ENCODE data around the gene RHBDF2.
A peak's percentile ranks its signal among the peaks of the same experiment; 100 is the strongest.

Gene RHBDF2

GRCh38 chr17:76459674-76460073, 41.5 kb downstream of the RHBDF2 start:
- no peak for DNase-seq (ENCODE audit: low read depth)

- DNase-seq (ENCODE audit: low read depth) = no peak
Observed at GRCh38 chr17:76458580-76459490, 42.4 kb downstream of the RHBDF2 start.

DNA sequence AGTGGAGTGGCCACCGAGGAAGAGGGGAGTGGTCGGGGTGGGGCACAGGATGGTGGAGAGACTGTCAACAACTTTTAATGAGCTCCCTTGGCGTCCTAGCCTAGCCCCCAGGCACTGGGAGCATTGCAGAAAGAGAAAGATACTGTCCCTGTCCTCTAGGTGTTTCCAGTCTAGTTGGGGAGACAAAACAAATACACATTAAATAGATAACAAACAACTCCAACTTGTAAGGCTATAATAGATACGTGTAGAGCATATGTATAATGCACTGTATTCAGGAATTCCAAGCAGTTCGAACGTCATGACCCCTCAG, 47.8 kb downstream of the RHBDF2 start:
- DNase-seq (ENCODE audit: low read depth) = no peak

- DNase-seq (ENCODE audit: low read depth) = peak; percentile 56
Observed at GRCh38 chr17:76452660-76453430, 48.4 kb downstream of the RHBDF2 start, which contains the start of gene UBE2O. TSS of gene UBE2O (minus strand) at chr17:76453152. CDS start at chr17:76453141, 11 bp downstream.

GRCh38 chr17:76452127-76452659, 49.0 kb downstream of the RHBDF2 start:
- no peak for DNase-seq (ENCODE audit: low read depth)

GRCh38 chr17:76451506-76451905, 49.7 kb downstream of the RHBDF2 start:
- no peak for DNase-seq (ENCODE audit: low read depth)

GRCh38 chr17:76449126-76449525, 52.1 kb downstream of the RHBDF2 start:
- DNase-seq (ENCODE audit: low read depth) = no peak

DNA sequence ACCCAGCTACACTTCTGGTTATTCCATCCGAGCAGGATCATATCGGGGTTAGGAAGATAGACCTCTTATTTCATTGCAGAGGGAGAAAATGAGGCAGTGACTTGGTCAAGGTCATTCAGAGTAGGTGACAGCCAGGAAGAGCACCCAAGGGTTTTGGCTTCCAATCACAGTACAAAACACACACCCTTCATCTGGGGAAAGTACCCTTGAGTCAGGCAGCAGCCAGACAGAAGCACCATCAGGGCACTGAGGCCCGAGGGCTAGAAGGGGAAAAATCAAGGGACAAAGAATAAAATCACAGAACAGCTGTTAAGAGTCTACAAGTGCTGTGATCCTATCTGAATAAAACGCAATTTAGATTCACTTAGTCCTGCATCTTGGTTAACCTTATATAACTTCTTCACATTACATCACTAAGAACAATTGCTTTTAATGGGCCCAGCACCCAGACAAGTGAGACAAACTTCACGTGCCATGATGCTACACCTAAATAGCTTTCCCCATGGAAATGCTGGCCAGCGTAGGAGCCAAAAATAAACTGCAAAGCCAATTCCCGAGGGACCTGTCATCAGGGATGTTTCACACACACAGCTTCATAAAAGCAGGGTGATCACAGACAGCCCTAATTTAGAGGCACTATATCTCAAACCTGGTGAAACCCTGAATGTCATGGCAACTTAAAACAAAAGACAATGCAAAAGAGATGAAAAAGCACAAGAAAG, 53.1 kb downstream of the RHBDF2 start:
- no peak for DNase-seq (ENCODE audit: low read depth)

DNA sequence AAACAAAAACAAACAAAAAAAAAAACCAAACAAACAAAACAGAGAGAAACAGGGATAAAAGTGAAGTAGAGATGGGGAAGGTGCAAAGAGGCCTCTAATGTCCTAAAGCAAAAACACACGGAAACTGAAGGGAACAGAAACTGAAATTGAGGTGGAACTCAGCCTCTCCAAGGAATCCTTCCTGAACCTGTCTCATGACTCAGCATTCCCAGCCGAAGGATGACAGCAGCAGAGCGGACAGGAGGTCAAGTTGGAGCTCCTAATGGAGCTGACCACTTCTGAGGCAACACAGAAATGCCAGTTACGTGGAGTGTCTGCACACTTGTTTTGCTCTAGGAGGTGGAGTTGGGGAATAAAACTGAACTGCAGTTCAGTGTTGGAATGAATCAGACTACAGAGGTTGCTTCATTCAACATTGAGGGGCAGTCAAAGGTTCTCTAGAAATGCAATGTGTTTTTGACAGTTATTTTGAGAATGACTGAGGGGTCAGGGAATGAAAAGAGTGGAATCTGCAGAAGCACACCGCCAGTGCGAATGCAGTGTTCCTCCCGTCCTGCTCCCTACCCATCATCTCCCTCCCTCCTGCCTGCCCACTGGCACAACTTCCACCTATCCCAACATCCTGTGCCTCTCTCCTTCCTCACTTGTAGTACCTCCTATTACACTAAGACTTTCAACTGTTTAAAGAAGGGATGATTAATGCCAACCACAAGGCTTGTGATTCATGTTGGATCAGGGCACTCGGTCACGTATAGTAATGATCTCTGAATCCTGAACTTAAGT, 54.6 kb downstream of the RHBDF2 start:
- DNase-seq (ENCODE audit: low read depth) = peak; percentile 64

- no peak for DNase-seq (ENCODE audit: low read depth)
Observed at GRCh38 chr17:76445697-76446448, 55.4 kb downstream of the RHBDF2 start.

- DNase-seq (ENCODE audit: low read depth) = no peak
Observed at GRCh38 chr17:76444518-76445311, 56.5 kb downstream of the RHBDF2 start.

GRCh38 chr17:76442341-76443338, 58.6 kb downstream of the RHBDF2 start:
- DNase-seq (ENCODE audit: low read depth) = no peak

GRCh38 chr17:76441686-76442340, 59.4 kb downstream of the RHBDF2 start:
- no peak for DNase-seq (ENCODE audit: low read depth)

DNA sequence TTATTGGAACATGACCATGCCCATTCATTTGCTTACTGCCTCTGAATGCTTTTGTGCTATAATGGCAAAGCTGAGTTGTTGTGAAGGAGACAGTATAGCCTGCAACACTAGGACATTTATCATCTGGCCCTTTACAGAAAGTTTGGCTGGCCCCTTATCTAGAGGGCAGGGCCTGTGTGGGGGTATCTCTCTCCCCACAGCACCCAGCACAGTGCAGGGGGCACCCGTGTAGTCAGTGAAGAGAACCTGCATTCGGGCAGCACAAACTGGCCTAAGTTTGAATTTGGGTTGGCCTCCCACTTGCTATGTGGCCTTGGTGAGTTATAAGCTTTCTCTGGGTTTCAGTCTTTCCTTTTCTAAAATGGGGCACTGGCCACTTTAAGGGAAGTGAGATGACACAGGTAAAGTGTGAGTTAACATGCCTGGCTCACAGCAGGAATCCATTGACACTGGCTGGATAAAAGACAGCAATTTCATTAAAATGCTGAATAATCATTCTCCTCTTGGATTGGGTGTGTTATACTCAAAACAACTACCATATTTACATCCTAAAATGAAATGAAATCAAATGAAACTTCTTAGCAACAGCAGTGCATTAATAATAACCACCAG, 60.4 kb downstream of the RHBDF2 start:
- no peak for DNase-seq (ENCODE audit: low read depth)

- no peak for DNase-seq (ENCODE audit: low read depth)
Observed at GRCh38 chr17:76439314-76439928, 61.8 kb downstream of the RHBDF2 start.

DNA sequence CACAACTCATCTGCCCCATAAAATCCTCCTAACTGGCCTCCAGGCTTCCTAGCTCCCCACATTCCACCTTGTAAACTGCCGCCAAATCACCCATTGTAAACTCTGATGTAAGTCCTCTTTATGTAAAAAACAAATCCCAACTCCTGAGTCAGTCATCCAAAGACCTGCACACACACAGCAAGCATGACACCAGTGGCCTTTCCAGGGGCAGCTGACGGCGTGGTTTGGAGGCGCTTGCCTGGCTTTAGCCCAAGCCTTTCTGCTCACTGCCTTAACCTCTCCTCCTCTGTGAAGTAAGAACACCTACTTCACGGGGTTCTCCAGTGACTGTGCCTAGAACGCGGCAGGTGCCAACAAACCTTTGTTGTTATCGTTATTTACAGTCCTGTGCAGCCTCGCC, 62.3 kb downstream of the RHBDF2 start:
- no peak for DNase-seq (ENCODE audit: low read depth)

Measured in GM04504 (cell line).